AG08395 (cell line): ENCODE results near the gene KIF16B.
"Not testable (repeated sequence)": the region's sequence is repeated elsewhere in the genome, so short reads cannot be mapped to it uniquely, and the experiment has no call there.

Experiments
- DNase-seq: peaks from one replicate; pipeline ENCODE4 v3.0.0; 2012; ENCODE audit warnings: mixed read lengths, low spot score

The KIF16B gene

GRCh38 chr20:16290358-16290757 is 282.9 kb downstream of the KIF16B start:
- DNase-seq = no peak

- no peak for DNase-seq
Measured at GRCh38 chr20:16287776-16288175, 285.5 kb downstream of the KIF16B start.

GRCh38 chr20:16286601-16287000 is 286.6 kb downstream of the KIF16B start:
- DNase-seq = no peak

GRCh38 chr20:16284385-16285100 is 288.7 kb downstream of the KIF16B start:
- no peak for DNase-seq

GRCh38 chr20:16283978-16284377 is 289.3 kb downstream of the KIF16B start:
- DNase-seq = no peak

- no peak for DNase-seq
Measured at GRCh38 chr20:16283307-16283706, 289.9 kb downstream of the KIF16B start.

- no peak for DNase-seq
Measured at GRCh38 chr20:16280219-16280618, 293.0 kb downstream of the KIF16B start.

- no peak for DNase-seq
Measured at GRCh38 chr20:16279320-16279719, 293.9 kb downstream of the KIF16B start.

- DNase-seq = no peak
Measured at GRCh38 chr20:16273812-16274555, 299.3 kb downstream of the KIF16B start.

GRCh38 chr20:16272780-16273360 is 300.4 kb downstream of the KIF16B start:
- no peak for DNase-seq

GRCh38 chr20:16271450-16271849 is 301.8 kb downstream of the KIF16B start:
- no peak for DNase-seq

- DNase-seq = no peak
Measured at GRCh38 chr20:16270989-16271388, 302.3 kb downstream of the KIF16B start.

- DNase-seq = no peak
Measured at GRCh38 chr20:16270314-16270931, 302.8 kb downstream of the KIF16B start.

- DNase-seq = no peak
Measured at GRCh38 chr20:16267526-16267925, 305.7 kb downstream of the KIF16B start.

- DNase-seq = no peak
Measured at GRCh38 chr20:16265334-16265733, 307.9 kb downstream of the KIF16B start.

GRCh38 chr20:16263582-16263981 is 309.7 kb downstream of the KIF16B start:
- no peak for DNase-seq

- DNase-seq = no peak
Measured at GRCh38 chr20:16262594-16262993, 310.7 kb downstream of the KIF16B start.

GRCh38 chr20:16261733-16262273 is 311.4 kb downstream of the KIF16B start:
- no peak for DNase-seq

GRCh38 chr20:16260911-16261310 is 312.3 kb downstream of the KIF16B start:
- peak; percentile 25 for DNase-seq

GRCh38 chr20:16260133-16260532 is 313.1 kb downstream of the KIF16B start:
- not testable (repeated sequence) for DNase-seq

- no peak for DNase-seq
Measured at GRCh38 chr20:16258766-16259165, 314.5 kb downstream of the KIF16B start.

GRCh38 chr20:16257813-16258430 is 315.3 kb downstream of the KIF16B start:
- no peak for DNase-seq
